Vagina (tissue), 2 donors: Measurements from ENCODE around the gene NDUFAF8. TPM values are rescaled to one million over a fixed set of nuclear protein-coding genes. Genes with fewer than 3 reads are reported as not detected.

Experiments used
- DNase-seq, 2 donors: peaks; one replicate each; pipeline ENCODE4 v3.0.0-alpha.2; 2017; ENCODE audit errors: extremely low spot score in 2 of 2
- H3K27ac ChIP-seq: fragments of 200-600 bp; sonication (generic); one replicate; pipeline ENCODE4 v1.5.1; 2019
- H3K27me3 ChIP-seq: fragments of 200-600 bp; sonication (generic); one replicate; pipeline ENCODE4 v1.5.1; 2019
- H3K36me3 ChIP-seq, 2 donors: fragments of 200-600 bp; sonication (generic); one replicate each; pipeline ENCODE4 v1.5.1; 2017 to 2019
- H3K4me1 ChIP-seq: fragments of 200-600 bp; sonication (generic); one replicate; pipeline ENCODE4 v1.5.1; 2019
- H3K4me3 ChIP-seq, 2 donors: fragments of 200-600 bp; sonication (generic); 1 replicate in 1 of 2; 2 replicates in 1 of 2; pipeline ENCODE4 v1.5.1; 2016 to 2019
- H3K9me3 ChIP-seq: fragments of 200-600 bp; sonication (generic); one replicate; pipeline ENCODE4 v1.5.1; 2019
- POLR2A ChIP-seq, 2 donors: fragments of 450-650 bp; IDR thresholded peaks; one replicate each; pipeline ENCODE4 v1.6.1; 2017; ENCODE audit warnings: antibody characterized with exemption in 2 of 2, mild to moderate bottlenecking in 2 of 2, moderate library complexity in 2 of 2
- POLR2AphosphoS5 ChIP-seq, 2 donors: sonication (generic); formaldehyde crosslinking; IDR thresholded peaks; one replicate each; pipeline ENCODE4 v1.9.0; 2017; ENCODE audit warnings: antibody characterized with exemption in 2 of 2, mild to moderate bottlenecking in 2 of 2, low read depth in 1 of 2; ENCODE audit not compliant: insufficient read depth in 1 of 2
- intact Hi-C: fragments of 100-400 bp; cut with DNase I; formaldehyde crosslinking; loops from one replicate; pipeline ENCODE4 v1.15.1; 2023
- total RNA-seq: library from RNA; depleted of rRNA; stranded (reverse); fragments of >200 nt; gene quantifications from one replicate; pipeline ENCODE4 v1.2.3, GENCODE V29; 2016
- TF ChIP-seq, protein P1 (sequence below), 3 experiments: fragments of 450-650 bp in 2 of 3; fragments of 200-600 bp in 1 of 3; sonication (generic) in 1 of 3; IDR thresholded peaks; one replicate each; pipeline ENCODE4 v1.5.1; 2017 to 2019; ENCODE audit warnings: antibody characterized with exemption in 3 of 3, mild to moderate bottlenecking in 2 of 3, moderate library complexity in 2 of 3

Gene NDUFAF8
- total RNA-seq, 1 donor from 2014 or later: 52.5 TPM

DNA sequence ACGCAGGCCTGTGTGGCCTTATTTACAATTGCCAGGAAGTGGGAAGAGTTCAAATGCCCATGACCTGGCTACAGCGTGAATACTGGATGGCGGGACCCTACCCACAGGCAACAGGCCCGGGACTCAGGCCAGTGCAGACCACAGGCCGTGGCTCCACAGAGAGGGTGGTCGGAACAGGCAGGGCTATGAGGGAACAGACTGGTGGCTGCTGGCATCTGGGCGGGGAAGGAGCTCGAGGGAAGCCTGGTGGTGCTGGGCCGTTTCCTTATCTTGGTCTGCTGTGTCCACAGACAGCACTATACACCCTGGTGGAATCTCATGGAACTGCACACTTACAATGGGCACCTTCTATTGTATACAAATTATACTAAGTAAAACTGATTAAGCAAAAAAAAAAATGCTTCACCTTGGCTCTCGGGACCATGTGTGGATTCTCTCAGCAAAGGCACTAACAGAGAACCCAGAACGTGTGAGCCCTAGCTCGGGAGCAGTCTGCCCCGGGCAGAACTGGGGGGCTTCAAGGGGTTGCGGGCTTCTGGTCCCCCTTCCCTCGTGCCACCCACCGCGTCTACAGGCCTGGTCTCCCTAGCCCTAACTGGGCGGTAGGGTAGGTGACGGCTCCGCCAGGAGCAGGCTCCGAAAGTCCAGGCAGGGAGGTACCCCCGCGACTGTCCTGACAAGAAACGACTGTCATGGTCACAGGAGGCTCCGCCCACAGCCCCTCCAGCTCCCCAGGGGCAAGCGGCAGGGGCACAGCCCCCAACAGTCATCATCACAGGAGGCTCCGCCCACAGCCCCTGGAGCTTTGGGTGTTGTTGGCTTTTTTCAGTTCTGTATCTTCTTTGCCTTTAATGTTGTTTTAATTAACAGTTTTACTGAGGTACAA, 38.2 kb upstream of the NDUFAF8 start:
- Histone ChIP-seq H3K27ac (no peak overlapping the region), H3K27me3 (no peaks in the 10 kb centered on the region), H3K9me3 (no peaks in the 10 kb centered on the region), H3K4me1 (no peaks in the 10 kb centered on the region), H3K4me3 (no peak overlapping the region), H3K36me3 (peaks cover 0 to 10% of the 10 kb centered on the region in 2 donors)
- TF ChIP-seq, protein P1, sequence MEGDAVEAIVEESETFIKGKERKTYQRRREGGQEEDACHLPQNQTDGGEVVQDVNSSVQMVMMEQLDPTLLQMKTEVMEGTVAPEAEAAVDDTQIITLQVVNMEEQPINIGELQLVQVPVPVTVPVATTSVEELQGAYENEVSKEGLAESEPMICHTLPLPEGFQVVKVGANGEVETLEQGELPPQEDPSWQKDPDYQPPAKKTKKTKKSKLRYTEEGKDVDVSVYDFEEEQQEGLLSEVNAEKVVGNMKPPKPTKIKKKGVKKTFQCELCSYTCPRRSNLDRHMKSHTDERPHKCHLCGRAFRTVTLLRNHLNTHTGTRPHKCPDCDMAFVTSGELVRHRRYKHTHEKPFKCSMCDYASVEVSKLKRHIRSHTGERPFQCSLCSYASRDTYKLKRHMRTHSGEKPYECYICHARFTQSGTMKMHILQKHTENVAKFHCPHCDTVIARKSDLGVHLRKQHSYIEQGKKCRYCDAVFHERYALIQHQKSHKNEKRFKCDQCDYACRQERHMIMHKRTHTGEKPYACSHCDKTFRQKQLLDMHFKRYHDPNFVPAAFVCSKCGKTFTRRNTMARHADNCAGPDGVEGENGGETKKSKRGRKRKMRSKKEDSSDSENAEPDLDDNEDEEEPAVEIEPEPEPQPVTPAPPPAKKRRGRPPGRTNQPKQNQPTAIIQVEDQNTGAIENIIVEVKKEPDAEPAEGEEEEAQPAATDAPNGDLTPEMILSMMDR (IDR thresholded peaks at IDR 0.05): peak in 2 of 3 experiments; percentile 21 to 24
- TF ChIP-seq POLR2AphosphoS5 (IDR thresholded peaks at IDR 0.05; ENCODE audit: insufficient read depth in 1 of 2, low read depth in 1 of 2): no peak
- DNase-seq: no peak
- intact Hi-C loops: no loop called here

DNA sequence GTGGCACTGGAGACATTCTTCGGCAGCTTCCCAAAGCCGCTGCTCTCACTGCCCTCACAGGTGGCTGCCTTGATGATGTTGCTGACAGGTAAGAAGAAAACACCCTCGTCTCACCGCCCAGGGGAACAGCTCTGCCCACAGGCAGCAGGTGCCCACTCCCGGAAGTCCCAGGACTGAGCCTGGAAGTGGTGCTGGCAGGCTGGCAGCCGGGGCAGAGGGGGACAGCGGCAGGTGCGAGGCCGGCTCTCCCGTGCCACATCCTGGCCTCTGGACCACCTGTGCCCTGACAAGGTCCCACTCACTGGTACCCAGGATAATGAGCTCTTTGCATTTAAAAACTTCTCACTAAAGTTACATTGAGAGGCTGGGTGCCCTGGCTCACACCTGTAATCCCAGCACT, 36.8 kb upstream of the NDUFAF8 start:
- intact Hi-C loops: no loop called here
- no peak overlapping the region for H3K4me3 ChIP-seq
- no peak overlapping the region for H3K27ac ChIP-seq
- H3K27me3 ChIP-seq: no peaks in the 10 kb centered on the region
- DNase-seq: no peak
- H3K9me3 ChIP-seq: no peaks in the 10 kb centered on the region
- no peak for TF ChIP-seq POLR2A (IDR thresholded peaks at IDR 0.05)
- TF ChIP-seq, protein P1 (IDR thresholded peaks at IDR 0.05): no peak
- no peak for TF ChIP-seq POLR2AphosphoS5 (IDR thresholded peaks at IDR 0.05; ENCODE audit: insufficient read depth in 1 of 2, low read depth in 1 of 2)
- peaks cover 0 to 16% of the 10 kb centered on the region in 2 donors for H3K36me3 ChIP-seq
- no peaks in the 10 kb centered on the region for H3K4me1 ChIP-seq

DNA sequence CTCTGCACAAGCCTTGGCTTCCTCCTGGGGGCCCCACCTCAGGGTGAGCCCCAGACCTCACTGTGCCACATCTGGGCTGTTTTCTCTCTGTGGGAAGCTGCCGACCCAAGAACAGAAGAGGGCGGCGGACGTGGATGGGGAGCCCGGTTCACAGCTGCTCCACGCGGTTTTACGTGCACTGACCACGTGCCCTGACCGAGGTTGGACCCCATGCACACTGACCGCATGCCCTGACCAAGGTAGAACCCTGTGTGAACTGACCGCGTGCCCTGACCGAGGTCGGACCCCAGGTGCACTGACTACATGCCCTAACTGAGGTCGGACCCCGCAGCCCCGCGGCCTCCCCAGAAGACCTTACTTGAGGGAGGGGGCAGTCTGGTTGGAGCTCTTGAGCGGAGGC, 36.0 kb upstream of the NDUFAF8 start:
- peaks cover 0 to 13% of the 10 kb centered on the region in 2 donors for H3K36me3 ChIP-seq
- TF ChIP-seq, protein P1 (IDR thresholded peaks at IDR 0.05): no peak
- no peak for TF ChIP-seq POLR2AphosphoS5 (IDR thresholded peaks at IDR 0.05; ENCODE audit: insufficient read depth in 1 of 2, low read depth in 1 of 2)
- TF ChIP-seq POLR2A (IDR thresholded peaks at IDR 0.05): no peak
- no peak overlapping the region for H3K27ac ChIP-seq
- DNase-seq: no peak
- H3K27me3 ChIP-seq: no peaks in the 10 kb centered on the region
- no peaks in the 10 kb centered on the region for H3K9me3 ChIP-seq
- H3K4me1 ChIP-seq: no peaks in the 10 kb centered on the region
- intact Hi-C loops: no loop called here
- no peak overlapping the region for H3K4me3 ChIP-seq

DNA sequence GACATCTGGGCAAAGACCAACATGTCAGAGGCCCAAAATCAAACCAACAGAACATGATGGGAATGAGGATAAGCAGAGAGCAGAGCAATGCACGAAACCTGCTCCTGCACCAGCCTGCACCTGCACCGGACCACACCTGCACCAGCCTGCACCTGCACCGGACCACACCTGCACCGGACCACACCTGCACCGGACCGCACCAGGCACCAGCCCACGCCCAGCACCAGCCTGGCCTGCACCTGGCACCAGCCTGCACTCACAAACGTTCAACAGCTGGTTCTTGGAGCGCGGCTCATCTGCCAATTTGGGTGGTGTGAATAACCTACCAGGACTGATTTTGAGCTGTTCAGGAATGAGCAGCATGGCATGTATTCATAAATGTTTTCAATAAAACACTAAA, 34.5 kb upstream of the NDUFAF8 start:
- TF ChIP-seq POLR2AphosphoS5 (IDR thresholded peaks at IDR 0.05; ENCODE audit: insufficient read depth in 1 of 2, low read depth in 1 of 2) (no peak), POLR2A (IDR thresholded peaks at IDR 0.05) (no peak)
- TF ChIP-seq, protein P1 (IDR thresholded peaks at IDR 0.05): no peak
- Histone ChIP-seq H3K27me3 (no peaks in the 10 kb centered on the region), H3K9me3 (no peaks in the 10 kb centered on the region), H3K4me1 (no peaks in the 10 kb centered on the region), H3K27ac (no peak overlapping the region), H3K36me3 (peaks cover 0 to 12% of the 10 kb centered on the region in 2 donors), H3K4me3 (no peak overlapping the region)
- DNase-seq: no peak
- intact Hi-C loops: no loop called here

DNA sequence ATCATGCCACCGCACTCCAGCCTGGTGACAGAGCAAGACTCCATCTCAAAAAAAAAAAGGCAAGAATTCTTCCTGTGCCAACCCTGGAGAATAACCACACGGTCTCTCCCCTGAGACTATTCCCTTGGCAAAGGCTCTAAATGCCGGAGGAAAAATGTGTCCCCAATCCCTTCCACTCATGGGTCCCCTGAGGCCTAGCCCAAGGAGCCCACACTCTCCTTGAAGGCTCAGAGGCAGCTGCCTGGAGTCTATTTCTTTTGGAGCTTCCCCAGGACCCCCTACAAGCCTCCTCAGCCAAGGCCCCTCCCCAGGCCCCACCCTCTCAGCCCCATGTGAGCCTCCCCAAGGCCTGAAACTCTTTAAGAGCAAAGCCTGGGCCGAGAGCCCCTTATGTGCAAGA, 33.0 kb upstream of the NDUFAF8 start:
- Histone ChIP-seq H3K4me3 (no peak overlapping the region), H3K36me3 (peaks cover 0 to 12% of the 10 kb centered on the region in 2 donors), H3K4me1 (no peaks in the 10 kb centered on the region), H3K27ac (no peak overlapping the region), H3K27me3 (no peaks in the 10 kb centered on the region), H3K9me3 (no peaks in the 10 kb centered on the region)
- TF ChIP-seq, protein P1 (IDR thresholded peaks at IDR 0.05): no peak
- TF ChIP-seq POLR2A (IDR thresholded peaks at IDR 0.05) (no peak), POLR2AphosphoS5 (IDR thresholded peaks at IDR 0.05; ENCODE audit: insufficient read depth in 1 of 2, low read depth in 1 of 2) (no peak)
- no peak for DNase-seq
- intact Hi-C loops: no loop called here
